ENCODE results near the gene DRC1. TPM values are rescaled to one million over a fixed set of nuclear protein-coding genes. Genes with fewer than 3 reads are reported as not detected.

Gene DRC1
- total and polyA plus RNA-seq, 2 of the 4 experiments (the other 2 are of a cell fraction) = 0.18 TPM; not detected in 1

DNA sequence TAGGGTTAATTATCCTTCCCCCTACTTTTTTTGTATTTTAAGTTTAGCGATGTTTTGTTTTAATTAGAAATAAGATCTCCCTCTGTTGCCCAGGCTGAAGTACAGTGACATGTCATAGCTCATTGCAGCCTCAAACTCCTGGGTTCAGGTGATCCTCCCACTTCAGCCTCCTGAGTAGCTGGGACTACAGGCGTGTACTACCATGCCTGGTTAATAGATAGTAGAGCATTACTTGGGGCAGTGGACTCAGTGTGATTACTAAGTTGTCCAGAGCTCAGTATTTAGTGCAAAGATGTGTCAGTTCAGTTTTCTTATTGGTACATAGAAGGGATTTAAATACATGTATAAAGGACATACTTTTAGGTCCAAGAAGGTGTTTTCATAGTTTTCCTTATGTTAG, 45.6 kb upstream of the DRC1 start:
- H4K8ac ChIP-seq (ENCODE audit: low read depth in 2 of 2, low read length in 2 of 2) = no peak overlapping the region
- H3K4me1 ChIP-seq (ENCODE audit: control insufficient read depth, insufficient read depth, low read length) = peaks cover 8% of the 10 kb centered on the region
- peaks cover 15 to 74% of the 10 kb centered on the region in 2 experiments for H3K79me1 ChIP-seq (ENCODE audit: low read depth in 1 of 2, low read length in 2 of 2)
- DNase-seq (no peak), ATAC-seq (ENCODE audit: low read depth) (no peak)
- no peak overlapping the region for H3K4me2 ChIP-seq (ENCODE audit: low read depth, low read length)
- no peak overlapping the region; the same call in 1 of the 2 replicates for H4K5ac ChIP-seq (ENCODE audit: low read depth, low read length)
- intact Hi-C loops (cut with micrococcal nuclease) = no loop called here
- no peak overlapping the region for H3K23ac ChIP-seq (ENCODE audit: low read depth, low read length)
- dilution Hi-C loops (cut with HindIII; ENCODE audit: low sequenced_read_pairs, unreplicated experiment) = no loop called here
- in situ Hi-C loops (cut with MboI; ENCODE audit: low sequenced_read_pairs) = no loop called here
- H2BK20ac ChIP-seq (ENCODE audit: low read depth, low read length) = no peak overlapping the region
- 0 out of 2 replicates have a peak overlapping the region, but pooled peaks have one; percentile 14 for H2BK120ac ChIP-seq (ENCODE audit: low read depth, low read length)
- TF ChIP-seq, protein P1, sequence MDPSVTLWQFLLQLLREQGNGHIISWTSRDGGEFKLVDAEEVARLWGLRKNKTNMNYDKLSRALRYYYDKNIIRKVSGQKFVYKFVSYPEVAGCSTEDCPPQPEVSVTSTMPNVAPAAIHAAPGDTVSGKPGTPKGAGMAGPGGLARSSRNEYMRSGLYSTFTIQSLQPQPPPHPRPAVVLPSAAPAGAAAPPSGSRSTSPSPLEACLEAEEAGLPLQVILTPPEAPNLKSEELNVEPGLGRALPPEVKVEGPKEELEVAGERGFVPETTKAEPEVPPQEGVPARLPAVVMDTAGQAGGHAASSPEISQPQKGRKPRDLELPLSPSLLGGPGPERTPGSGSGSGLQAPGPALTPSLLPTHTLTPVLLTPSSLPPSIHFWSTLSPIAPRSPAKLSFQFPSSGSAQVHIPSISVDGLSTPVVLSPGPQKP (IDR thresholded peaks at IDR 0.05; ENCODE audit: borderline replicate concordance, low read depth, low read length) = no peak
- no peaks in the 10 kb centered on the region for H3K27me3 ChIP-seq (ENCODE audit: control insufficient read depth, insufficient read depth, low read length)
- H3K14ac ChIP-seq (replicated peaks; ENCODE audit: low read depth, low read length) = no peak overlapping the region
- H2AFZ ChIP-seq (replicated peaks; ENCODE audit: low read length, poor library complexity) = no peak overlapping the region
- H3K9me3 ChIP-seq (ENCODE audit: control insufficient read depth, insufficient read depth, low read length) = no peaks in the 10 kb centered on the region
- H2BK15ac ChIP-seq (ENCODE audit: low read depth, low read length) = no peak overlapping the region
- 0 out of 2 replicates have a peak overlapping the region, but pooled peaks have one; percentile 9 for H2AK5ac ChIP-seq (ENCODE audit: low read depth, low read length)
- POLR2A ChIA-PET (ENCODE audit: unreplicated experiment) = no interaction called here
- H3K27ac ChIP-seq (ENCODE audit: insufficient read depth, low read length) = no peak overlapping the region
- no CpG with 5 or more reads among the region's 2 CpGs for WGBS, 2 experiments (ENCODE audit: extremely low coverage in 2 of 2, insufficient read length in 1 of 2)
- BruUV-seq (replicated peaks) = no TSS peak
- H3K4me3 ChIP-seq (ENCODE audit: insufficient read depth, low read depth, low read length) = no peak overlapping the region
- no peak overlapping the region for H2BK5ac ChIP-seq (ENCODE audit: low read depth, low read length, poor library complexity, severe bottlenecking)
- H3K36me3 ChIP-seq (ENCODE audit: control insufficient read depth, insufficient read depth, low read length) = no peaks in the 10 kb centered on the region
- no peak overlapping the region for H3K9ac ChIP-seq (ENCODE audit: low read depth, low read length)
- H3K18ac ChIP-seq (ENCODE audit: low read depth, low read length) = no peak overlapping the region
- H4K91ac ChIP-seq (ENCODE audit: insufficient read depth, low read depth, low read length) = no peak overlapping the region
- peaks cover 8% of the 10 kb centered on the region for H3K9me1 ChIP-seq (ENCODE audit: insufficient read depth, low read length)
- H3K4ac ChIP-seq (ENCODE audit: low read depth, low read length) = no peak overlapping the region
- H3K56ac ChIP-seq (ENCODE audit: extremely low read depth, insufficient read depth, low read length) = no peak overlapping the region
- CTCF ChIA-PET = no interaction called here
- no peak overlapping the region for H2AK9ac ChIP-seq (replicated peaks; ENCODE audit: low read depth, low read length, poor library complexity)
- peaks cover 13% of the 10 kb centered on the region; the same call in 1 of the 2 replicates for H4K20me1 ChIP-seq (ENCODE audit: insufficient read depth, low read length)
